IMR-90 (cell line): ENCODE data around the gene LAMA5. TPM values are rescaled to one million over a fixed set of nuclear protein-coding genes. Genes with fewer than 3 reads are reported as not detected.
A peak's percentile ranks its signal among the peaks of the same experiment; 100 is the strongest.

ENCODE experiments used
- ATAC-seq: fragments of 200-7000 bp; cut with Tn5 transposase; 2 replicates; pipeline ENCODE4 v1.9.1; 2020; ENCODE audit warnings: low read depth, mild to moderate bottlenecking, moderate library complexity
- BruUV-seq: library from RNA; stranded (reverse); fragments of 400-500 nt; replicated peaks from 2 replicates; lab custom pipeline; 2021; lab: Mats Ljungman, UMichigan
- CTCF ChIA-PET: fragments of 300-600 bp; formaldehyde crosslinking; extraction: SDS; loops from one replicate; lab custom pipeline; 2021; ENCODE audit warnings: antibody characterized with exemption; lab: Yijun Ruan, JAX
- POLR2A ChIA-PET: fragments of 300-600 bp; sonication (Branson Sonifier 250); formaldehyde crosslinking; loops from one replicate; lab custom pipeline; 2022; ENCODE audit warnings: antibody characterized with exemption; ENCODE audit not compliant: unreplicated experiment; lab: Charles Lee
- DNase-seq: peaks from one replicate; pipeline ENCODE4 v3.0.0; 2013
- H2AFZ ChIP-seq: replicated peaks from 2 replicates; pipeline ENCODE3; 2013; ENCODE audit warnings: low read length, mild to moderate bottlenecking; ENCODE audit not compliant: poor library complexity
- H2AK5ac ChIP-seq: 2 replicates; pipeline ENCODE4 v1.6.1; 2013; ENCODE audit warnings: low read depth, low read length, inconsistent platforms
- H2AK9ac ChIP-seq: replicated peaks from 2 replicates; pipeline ENCODE3; 2013; ENCODE audit warnings: mild to moderate bottlenecking, low read depth, low read length, moderate library complexity; ENCODE audit not compliant: poor library complexity
- H2BK120ac ChIP-seq: 2 replicates; pipeline ENCODE4 v1.6.1; 2013; ENCODE audit warnings: low read depth, low read length, inconsistent platforms
- H2BK15ac ChIP-seq: 3 replicates; pipeline ENCODE4 v1.6.1; 2013; ENCODE audit warnings: low read depth, low read length, inconsistent platforms
- H2BK20ac ChIP-seq: 2 replicates; pipeline ENCODE4 v1.6.1; 2013; ENCODE audit warnings: low read depth, mild to moderate bottlenecking, inconsistent platforms, low read length, moderate library complexity
- H2BK5ac ChIP-seq: 2 replicates; pipeline ENCODE4 v1.6.1; 2013; ENCODE audit warnings: mild to moderate bottlenecking, low read depth, low read length, inconsistent platforms; ENCODE audit not compliant: poor library complexity, severe bottlenecking
- H3K14ac ChIP-seq: replicated peaks from 2 replicates; pipeline ENCODE4 v1.6.1; 2013; ENCODE audit warnings: low read depth, low read length, inconsistent platforms
- H3K18ac ChIP-seq: 2 replicates; pipeline ENCODE4 v1.6.1; 2013; ENCODE audit warnings: low read depth, low read length, control low read depth
- H3K23ac ChIP-seq: 2 replicates; pipeline ENCODE4 v1.6.1; 2013; ENCODE audit warnings: low read depth, low read length, inconsistent platforms
- H3K27ac ChIP-seq: 2 replicates; pipeline ENCODE4 v1.5.1; 2013; ENCODE audit warnings: mild to moderate bottlenecking, control low read depth, low read length; ENCODE audit not compliant: insufficient read depth
- H3K27me3 ChIP-seq: 2 replicates; pipeline ENCODE4 v1.6.1; 2013; ENCODE audit warnings: low read length; ENCODE audit not compliant: control insufficient read depth, insufficient read depth
- H3K36me3 ChIP-seq: 2 replicates; pipeline ENCODE4 v1.6.1; 2013; ENCODE audit warnings: low read length, mixed read lengths; ENCODE audit not compliant: control insufficient read depth, insufficient read depth
- H3K4ac ChIP-seq: 2 replicates; pipeline ENCODE4 v1.6.1; 2013; ENCODE audit warnings: low read depth, low read length, inconsistent platforms
- H3K4me1 ChIP-seq: 2 replicates; pipeline ENCODE4 v1.6.1; 2013; ENCODE audit warnings: low read length, mixed read lengths; ENCODE audit not compliant: control insufficient read depth, insufficient read depth
- H3K4me2 ChIP-seq: 2 replicates; pipeline ENCODE4 v1.6.1; 2013; ENCODE audit warnings: low read depth, mild to moderate bottlenecking, control low read depth, low read length, moderate library complexity
- H3K4me3 ChIP-seq: 2 replicates; pipeline ENCODE4 v1.5.1; 2013; ENCODE audit warnings: low read depth, mild to moderate bottlenecking, control low read depth, low read length, moderate library complexity; ENCODE audit not compliant: insufficient read depth
- H3K56ac ChIP-seq: 2 replicates; pipeline ENCODE4 v1.6.1; 2013; ENCODE audit warnings: low read length, inconsistent platforms; ENCODE audit not compliant: insufficient read depth; ENCODE audit errors: extremely low read depth
- H3K79me1 ChIP-seq, 2 experiments: 2 replicates each; pipeline ENCODE4 v1.6.1; 2013; ENCODE audit warnings: low read length in 2 of 2, inconsistent platforms in 1 of 2, low read depth in 1 of 2
- H3K9ac ChIP-seq: 2 replicates; pipeline ENCODE4 v1.6.1; 2013; ENCODE audit warnings: low read depth, low read length, control low read depth
- H3K9me1 ChIP-seq: 2 replicates; pipeline ENCODE4 v1.6.1; 2013; ENCODE audit warnings: low read length, inconsistent platforms; ENCODE audit not compliant: insufficient read depth
- H3K9me3 ChIP-seq: 2 replicates; pipeline ENCODE4 v1.6.1; 2013; ENCODE audit warnings: low read length; ENCODE audit not compliant: control insufficient read depth, insufficient read depth
- H4K20me1 ChIP-seq: 2 replicates; pipeline ENCODE4 v1.6.1; 2013; ENCODE audit warnings: low read length, inconsistent platforms; ENCODE audit not compliant: insufficient read depth
- H4K5ac ChIP-seq: 2 replicates; pipeline ENCODE4 v1.6.1; 2013; ENCODE audit warnings: mild to moderate bottlenecking, low read depth, low read length, control low read depth
- H4K8ac ChIP-seq, 2 experiments: 2 replicates each; pipeline ENCODE4 v1.6.1; 2013; ENCODE audit warnings: low read depth in 2 of 2, low read length in 2 of 2, control low read depth in 1 of 2, inconsistent platforms in 1 of 2
- H4K91ac ChIP-seq: 2 replicates; pipeline ENCODE4 v1.6.1; 2013; ENCODE audit warnings: low read depth, low read length, inconsistent platforms; ENCODE audit not compliant: insufficient read depth
- BHLHE40 ChIP-seq: fragments of 150-350 bp; IDR thresholded peaks from 2 replicates; pipeline ENCODE4 v1.6.1; 2016; ENCODE audit warnings: mild to moderate bottlenecking, low read depth, low read length
- CEBPB ChIP-seq: IDR thresholded peaks from 2 replicates; pipeline ENCODE4 v1.6.1; 2012; ENCODE audit warnings: low read depth, low read length, improper control_type of control experiment
- CHD1 ChIP-seq: IDR thresholded peaks from 2 replicates; pipeline ENCODE4 v1.6.1; 2012; ENCODE audit warnings: low read depth, low read length, improper control_type of control experiment
- ELK1 ChIP-seq: fragments of 150-350 bp; IDR thresholded peaks from 2 replicates; pipeline ENCODE4 v1.6.1; 2016; ENCODE audit warnings: low read depth, mild to moderate bottlenecking, low read length, moderate library complexity, borderline replicate concordance
- FOS ChIP-seq: fragments of 150-350 bp; IDR thresholded peaks from 2 replicates; pipeline ENCODE4 v1.6.1; 2016; ENCODE audit warnings: low read depth, low read length
- MAFK ChIP-seq: IDR thresholded peaks from 2 replicates; pipeline ENCODE4 v1.6.1; 2012; ENCODE audit warnings: low read depth, low read length, improper control_type of control experiment
- MAZ ChIP-seq: IDR thresholded peaks from 2 replicates; pipeline ENCODE4 v1.6.1; 2012; ENCODE audit warnings: low read depth, mild to moderate bottlenecking, low read length, improper control_type of control experiment, moderate library complexity, borderline replicate concordance
- NFE2L2 ChIP-seq: fragments of 150-350 bp; IDR thresholded peaks from 2 replicates; pipeline ENCODE4 v1.6.1; 2016; ENCODE audit warnings: low read depth, mild to moderate bottlenecking, low read length
- POLR2A ChIP-seq: IDR thresholded peaks from 2 replicates; pipeline ENCODE4 v1.6.1; 2012; ENCODE audit warnings: mild to moderate bottlenecking, low read depth, low read length
- RAD21 ChIP-seq: IDR thresholded peaks from 2 replicates; pipeline ENCODE4 v1.6.1; 2012; ENCODE audit warnings: low read length, improper control_type of control experiment
- RCOR1 ChIP-seq: IDR thresholded peaks from 2 replicates; pipeline ENCODE4 v1.6.1; 2012; ENCODE audit warnings: mild to moderate bottlenecking, low read length, improper control_type of control experiment; ENCODE audit not compliant: insufficient replicate concordance
- RFX5 ChIP-seq: IDR thresholded peaks from 2 replicates; pipeline ENCODE4 v1.8.0; 2012; ENCODE audit warnings: low read depth, mild to moderate bottlenecking, low read length, moderate library complexity
- SMC3 ChIP-seq: fragments of 150-350 bp; IDR thresholded peaks from 2 replicates; pipeline ENCODE4 v1.6.1; 2016; ENCODE audit warnings: low read depth, mild to moderate bottlenecking, antibody characterized with exemption, low read length, moderate library complexity
- WGBS, 2 experiments: methylation state at CpG; one replicate each; pipeline versions ENCODE4 v1.1.5 to v1.1.7; 2013; ENCODE audit warnings: missing lambda C conversion rate in 2 of 2; ENCODE audit not compliant: insufficient read length in 1 of 2; ENCODE audit errors: extremely low coverage in 2 of 2; 5-methylcytosine and 5-hydroxymethylcytosine counted together
- dilution Hi-C: fragments of 300-500 bp; cut with HindIII; formaldehyde crosslinking; loops from one replicate; pipeline ENCODE4 v1.14.3; 2018; ENCODE audit warnings: low sequenced_read_pairs; ENCODE audit not compliant: unreplicated experiment
- in situ Hi-C: fragments of 300-500 bp; cut with MboI; formaldehyde crosslinking; loops from 3 replicates; pipeline ENCODE4 v1.14.3; 2019; ENCODE audit warnings: low sequenced_read_pairs, inconsistent platforms, mixed read lengths
- intact Hi-C: fragments of 100-400 bp; cut with micrococcal nuclease; formaldehyde crosslinking; loops from 2 replicates; pipeline ENCODE4 v1.10.0; 2022
- polyA plus RNA-seq, 3 experiments: library from polyadenylated mRNA; depleted of rRNA; stranded (reverse); fragments of >200 nt; gene quantifications; 2 replicates each; pipeline ENCODE4 v1.2.3, GENCODE V29; 2012; ENCODE audit warnings: low replicate concordance in 1 of 3
- total RNA-seq: library from RNA; depleted of rRNA; stranded (reverse); fragments of >200 nt; gene quantifications from 2 replicates; pipeline ENCODE4 v1.2.3, GENCODE V29; 2012
- TF ChIP-seq, protein P1 (sequence below): fragments of 150-350 bp; IDR thresholded peaks from 2 replicates; pipeline ENCODE4 v1.6.1; 2017; ENCODE audit warnings: mild to moderate bottlenecking, antibody characterized with exemption, low read length, low read depth
- TF ChIP-seq, protein P2 (sequence below): conservative IDR thresholded peaks from 2 replicates; pipeline ENCODE4 v1.5.1; 2012; ENCODE audit warnings: mild to moderate bottlenecking, low read depth, low read length, improper control_type of control experiment

The LAMA5 gene
- total and polyA plus RNA-seq, 2 of the 4 experiments (the other 2 are of a cell fraction) = 0.90 to 7.3 TPM

DNA sequence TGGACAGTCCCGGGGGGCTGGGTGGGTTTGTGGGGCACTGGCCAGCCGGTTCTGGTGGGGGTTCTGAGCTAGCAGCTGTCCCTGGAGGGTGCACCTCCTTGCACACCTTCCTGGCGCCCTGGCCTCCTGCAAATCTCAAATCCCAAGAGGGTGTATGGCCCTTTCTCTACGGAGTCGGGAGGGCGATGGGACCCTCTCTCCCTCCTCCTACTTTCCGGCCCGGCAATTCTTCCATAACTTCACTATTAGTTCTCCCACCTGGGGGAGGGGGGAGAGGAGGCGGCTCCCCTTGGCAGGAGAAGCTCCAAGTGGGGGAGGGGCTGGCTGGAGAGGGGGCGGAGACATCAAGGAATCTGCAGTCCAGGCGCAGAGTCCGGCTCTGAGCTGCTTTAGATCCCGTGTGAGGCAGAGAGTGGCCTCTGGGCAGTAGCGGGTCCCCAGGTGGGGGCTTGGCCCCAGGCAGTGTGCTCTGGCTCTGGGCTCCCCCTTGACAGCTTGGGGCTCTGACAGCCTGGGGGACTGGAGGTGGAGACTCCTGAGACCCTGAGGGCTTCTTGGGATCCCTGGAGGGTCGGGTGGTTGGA is 1.4 kb upstream of the LAMA5 start:
- no peak for ATAC-seq
- no peak overlapping the region for H3K23ac ChIP-seq
- peak overlapping the region; percentile 24 for H2AFZ ChIP-seq
- no peak for DNase-seq
- no peak overlapping the region for H4K5ac ChIP-seq
- peak overlapping the region; percentile 54; the same call in 1 of the 2 replicates for H3K18ac ChIP-seq
- 0 out of 4 replicates have a peak overlapping the region, but pooled peaks of 1 of the 2 experiments have one; percentile 40 for H4K8ac ChIP-seq
- H3K9ac ChIP-seq = no peak overlapping the region
- intact Hi-C loops (no loop called here), in situ Hi-C loops (no loop called here), dilution Hi-C loops (no loop called here)
- TF ChIP-seq RFX5 = no peak
- TF ChIP-seq RCOR1 = no peak
- TF ChIP-seq, protein P1, sequence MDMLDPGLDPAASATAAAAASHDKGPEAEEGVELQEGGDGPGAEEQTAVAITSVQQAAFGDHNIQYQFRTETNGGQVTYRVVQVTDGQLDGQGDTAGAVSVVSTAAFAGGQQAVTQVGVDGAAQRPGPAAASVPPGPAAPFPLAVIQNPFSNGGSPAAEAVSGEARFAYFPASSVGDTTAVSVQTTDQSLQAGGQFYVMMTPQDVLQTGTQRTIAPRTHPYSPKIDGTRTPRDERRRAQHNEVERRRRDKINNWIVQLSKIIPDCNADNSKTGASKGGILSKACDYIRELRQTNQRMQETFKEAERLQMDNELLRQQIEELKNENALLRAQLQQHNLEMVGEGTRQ = no peak
- TF ChIP-seq CEBPB = no peak
- TF ChIP-seq CHD1 = no peak
- TF ChIP-seq POLR2A = no peak
- TF ChIP-seq, protein P2, sequence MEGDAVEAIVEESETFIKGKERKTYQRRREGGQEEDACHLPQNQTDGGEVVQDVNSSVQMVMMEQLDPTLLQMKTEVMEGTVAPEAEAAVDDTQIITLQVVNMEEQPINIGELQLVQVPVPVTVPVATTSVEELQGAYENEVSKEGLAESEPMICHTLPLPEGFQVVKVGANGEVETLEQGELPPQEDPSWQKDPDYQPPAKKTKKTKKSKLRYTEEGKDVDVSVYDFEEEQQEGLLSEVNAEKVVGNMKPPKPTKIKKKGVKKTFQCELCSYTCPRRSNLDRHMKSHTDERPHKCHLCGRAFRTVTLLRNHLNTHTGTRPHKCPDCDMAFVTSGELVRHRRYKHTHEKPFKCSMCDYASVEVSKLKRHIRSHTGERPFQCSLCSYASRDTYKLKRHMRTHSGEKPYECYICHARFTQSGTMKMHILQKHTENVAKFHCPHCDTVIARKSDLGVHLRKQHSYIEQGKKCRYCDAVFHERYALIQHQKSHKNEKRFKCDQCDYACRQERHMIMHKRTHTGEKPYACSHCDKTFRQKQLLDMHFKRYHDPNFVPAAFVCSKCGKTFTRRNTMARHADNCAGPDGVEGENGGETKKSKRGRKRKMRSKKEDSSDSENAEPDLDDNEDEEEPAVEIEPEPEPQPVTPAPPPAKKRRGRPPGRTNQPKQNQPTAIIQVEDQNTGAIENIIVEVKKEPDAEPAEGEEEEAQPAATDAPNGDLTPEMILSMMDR = no peak
- TF ChIP-seq BHLHE40 = no peak
- TF ChIP-seq RAD21 = no peak
- no peak for TF ChIP-seq SMC3
- no peak for TF ChIP-seq MAFK
- no peak for TF ChIP-seq ELK1
- TF ChIP-seq FOS = no peak
- TF ChIP-seq MAZ = no peak
- no peak for TF ChIP-seq NFE2L2
- peaks cover 22% of the 10 kb centered on the region for H4K20me1 ChIP-seq
- H3K27me3 ChIP-seq = no peaks in the 10 kb centered on the region
- no CpG with 5 or more reads among the region's 15 CpGs for WGBS, 2 experiments
- no peak overlapping the region for H4K91ac ChIP-seq
- no peaks in the 10 kb centered on the region for H3K36me3 ChIP-seq
- no peak overlapping the region for H2BK15ac ChIP-seq
- H3K4ac ChIP-seq = peak overlapping the region; percentile 53
- H3K14ac ChIP-seq = no peak overlapping the region
- H3K4me1 ChIP-seq = peaks cover 33% of the 10 kb centered on the region
- peaks cover 8% of the 10 kb centered on the region; the same call in 1 of the 2 replicates for H3K9me1 ChIP-seq
- H3K79me1 ChIP-seq = no peaks in the 10 kb centered on the region
- H3K56ac ChIP-seq = no peak overlapping the region
- peak overlapping the region; percentile 26 for H3K27ac ChIP-seq
- peak overlapping the region; percentile 33 for H2AK9ac ChIP-seq
- no peak overlapping the region for H2BK120ac ChIP-seq
- H3K4me3 ChIP-seq = no peak overlapping the region
- POLR2A ChIA-PET = interaction anchor here (0.6 kb wide), 1 partner anchor 204 kb away, joined by 7 read pairs; no protein-coding TSS in a partner anchor
- no TSS peak for BruUV-seq
- no peak overlapping the region for H2BK20ac ChIP-seq
- H2AK5ac ChIP-seq = peak overlapping the region; percentile 52
- H3K4me2 ChIP-seq = peak overlapping the region; percentile 58
- H2BK5ac ChIP-seq = no peak overlapping the region
- CTCF ChIA-PET = interaction anchor here (0.5 to 2.2 kb wide), 6 partner anchors 11 to 66 kb away, joined by 3 to 8 read pairs (median 3); partner anchors contain the start of gene ADRM1
- H3K9me3 ChIP-seq = no peaks in the 10 kb centered on the region
